HL-60 (cell line): ENCODE results near the gene CCDC116.

Experiments
- GABPA ChIP-seq: IDR thresholded peaks from 2 replicates; pipeline ENCODE4 v1.6.1; 2012; ENCODE audit warnings: low read depth
- POLR2AphosphoS5 ChIP-seq: IDR thresholded peaks from 2 replicates; pipeline ENCODE4 v1.6.1; 2012; ENCODE audit warnings: low read depth
- REST ChIP-seq: IDR thresholded peaks from 2 replicates; pipeline ENCODE4 v1.6.1; 2012; ENCODE audit warnings: low read depth; ENCODE audit not compliant: insufficient replicate concordance
- TF ChIP-seq, protein P1 (sequence below): IDR thresholded peaks from one replicate; pipeline ENCODE4 v1.5.1; 2011; ENCODE audit warnings: low read length, control low read depth, inconsistent platforms; ENCODE audit not compliant: insufficient read depth

DNA sequence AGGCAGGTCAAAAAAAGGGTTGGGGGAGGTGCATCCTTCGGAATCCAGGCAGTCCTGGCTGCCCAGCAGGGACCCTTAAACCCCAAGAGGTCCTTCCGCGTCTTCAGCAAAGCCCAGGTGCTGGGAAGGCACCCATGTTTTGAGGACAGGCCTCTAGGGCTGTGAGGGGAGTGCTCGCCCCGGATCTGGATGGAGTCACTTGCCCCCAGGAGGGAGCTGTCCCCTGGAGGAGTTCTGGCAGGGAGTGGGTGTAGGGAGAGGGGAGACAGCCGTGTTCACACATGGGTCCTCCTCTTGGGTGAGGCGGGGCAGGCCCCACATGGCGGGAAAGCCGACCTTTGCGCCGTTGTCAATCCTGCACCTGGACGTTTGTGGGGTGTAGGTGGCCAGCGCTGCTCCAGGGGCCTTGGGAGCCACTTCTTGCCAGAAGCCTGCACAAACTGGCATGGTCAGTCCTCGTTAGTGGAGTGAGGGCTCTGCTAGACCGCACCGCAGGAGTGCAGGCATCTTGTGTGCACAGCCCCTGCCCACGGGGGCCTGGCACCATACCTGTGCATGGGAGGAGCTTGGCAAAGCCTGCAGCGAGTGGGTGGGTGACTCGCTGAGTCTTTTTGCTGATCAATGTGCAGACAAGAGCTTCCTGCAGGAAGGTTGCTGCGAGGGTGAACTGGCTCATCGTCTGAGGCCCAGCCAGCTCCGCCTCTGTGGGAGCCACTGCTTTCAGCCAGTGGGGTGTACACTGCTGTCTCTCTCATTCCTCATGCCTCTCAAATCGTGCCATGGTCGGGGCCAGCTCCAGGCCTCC, 49.2 kb downstream of the CCDC116 start:
- TF ChIP-seq, protein P1, sequence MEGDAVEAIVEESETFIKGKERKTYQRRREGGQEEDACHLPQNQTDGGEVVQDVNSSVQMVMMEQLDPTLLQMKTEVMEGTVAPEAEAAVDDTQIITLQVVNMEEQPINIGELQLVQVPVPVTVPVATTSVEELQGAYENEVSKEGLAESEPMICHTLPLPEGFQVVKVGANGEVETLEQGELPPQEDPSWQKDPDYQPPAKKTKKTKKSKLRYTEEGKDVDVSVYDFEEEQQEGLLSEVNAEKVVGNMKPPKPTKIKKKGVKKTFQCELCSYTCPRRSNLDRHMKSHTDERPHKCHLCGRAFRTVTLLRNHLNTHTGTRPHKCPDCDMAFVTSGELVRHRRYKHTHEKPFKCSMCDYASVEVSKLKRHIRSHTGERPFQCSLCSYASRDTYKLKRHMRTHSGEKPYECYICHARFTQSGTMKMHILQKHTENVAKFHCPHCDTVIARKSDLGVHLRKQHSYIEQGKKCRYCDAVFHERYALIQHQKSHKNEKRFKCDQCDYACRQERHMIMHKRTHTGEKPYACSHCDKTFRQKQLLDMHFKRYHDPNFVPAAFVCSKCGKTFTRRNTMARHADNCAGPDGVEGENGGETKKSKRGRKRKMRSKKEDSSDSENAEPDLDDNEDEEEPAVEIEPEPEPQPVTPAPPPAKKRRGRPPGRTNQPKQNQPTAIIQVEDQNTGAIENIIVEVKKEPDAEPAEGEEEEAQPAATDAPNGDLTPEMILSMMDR, result no peak
- TF ChIP-seq GABPA, result no peak
- TF ChIP-seq REST, result no peak
- TF ChIP-seq POLR2AphosphoS5, result no peak
